ENCODE measurements around the gene EIF5.

The EIF5 gene

DNA sequence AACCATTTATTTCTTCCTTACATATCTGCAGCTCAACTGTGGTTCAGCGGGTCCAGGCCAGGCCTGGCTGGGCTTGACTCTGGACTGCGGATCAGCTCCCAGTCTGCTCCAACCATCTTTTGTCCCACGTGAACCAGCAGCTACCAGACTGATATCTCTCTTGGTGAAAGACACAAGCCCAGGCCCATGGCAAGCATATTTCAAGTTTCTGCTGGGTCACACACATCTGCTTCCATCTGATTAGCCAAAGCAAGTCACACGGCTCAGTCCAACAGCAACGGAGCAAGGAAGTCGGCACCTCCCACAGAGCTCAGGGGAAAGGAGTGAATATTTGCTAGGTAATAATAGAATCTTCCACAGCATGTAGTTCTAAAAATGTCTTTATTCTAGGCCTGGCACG, 26.5 kb downstream of the EIF5 start:
- DNase-seq (ENCODE audit: insufficient read length): no peak
- FAIRE-seq: no peak
- no peak for TF ChIP-seq POLR2A (IDR thresholded peaks at IDR 0.05; ENCODE audit: low read depth, low read length)
- no peak for TF ChIP-seq TAF1 (IDR thresholded peaks at IDR 0.05; ENCODE audit: borderline replicate concordance, low read depth, low read length)
- TF ChIP-seq POLR2AphosphoS5 (IDR thresholded peaks at IDR 0.05; ENCODE audit: low read depth, low read length): no peak

- no peak for DNase-seq (ENCODE audit: insufficient read length)
- no peak for FAIRE-seq
- no peak for TF ChIP-seq POLR2AphosphoS5 (IDR thresholded peaks at IDR 0.05; ENCODE audit: low read depth, low read length)
- TF ChIP-seq POLR2A (IDR thresholded peaks at IDR 0.05; ENCODE audit: low read depth, low read length): no peak
- no peak for TF ChIP-seq TAF1 (IDR thresholded peaks at IDR 0.05; ENCODE audit: borderline replicate concordance, low read depth, low read length)
These were observed 27.8 kb downstream of the EIF5 start for GRCh38 chr14:103361867-103362266.

- no peak for TF ChIP-seq POLR2A (IDR thresholded peaks at IDR 0.05; ENCODE audit: low read depth, low read length)
- TF ChIP-seq TAF1 (IDR thresholded peaks at IDR 0.05; ENCODE audit: borderline replicate concordance, low read depth, low read length): no peak
- no peak for TF ChIP-seq POLR2AphosphoS5 (IDR thresholded peaks at IDR 0.05; ENCODE audit: low read depth, low read length)
- no peak for DNase-seq (ENCODE audit: insufficient read length)
- FAIRE-seq: no peak
These were observed 28.7 kb downstream of the EIF5 start for GRCh38 chr14:103362780-103363179.

DNA sequence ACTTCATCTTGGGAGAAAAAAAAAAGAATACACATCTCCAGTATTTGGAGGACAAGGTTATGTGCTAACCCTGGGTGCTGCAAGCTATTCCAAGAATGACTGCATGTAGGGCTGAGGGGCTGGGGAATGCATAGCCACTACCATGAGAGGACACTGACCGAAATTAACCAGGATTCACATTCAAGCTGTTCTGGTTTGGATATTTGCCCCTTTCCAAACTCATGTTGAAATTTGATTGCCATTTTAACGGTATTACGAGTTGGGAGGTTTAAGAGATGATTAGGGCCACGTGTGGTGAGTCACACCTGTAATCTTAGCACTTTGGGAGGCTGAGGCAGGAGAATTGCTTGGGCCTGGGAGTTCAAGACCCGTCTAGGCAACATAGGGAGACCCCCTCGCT, 32.7 kb downstream of the EIF5 start:
- no peak for FAIRE-seq
- no peak for DNase-seq (ENCODE audit: insufficient read length)
- no peak for TF ChIP-seq POLR2AphosphoS5 (IDR thresholded peaks at IDR 0.05; ENCODE audit: low read depth, low read length)
- TF ChIP-seq POLR2A (IDR thresholded peaks at IDR 0.05; ENCODE audit: low read depth, low read length): no peak
- no peak for TF ChIP-seq TAF1 (IDR thresholded peaks at IDR 0.05; ENCODE audit: borderline replicate concordance, low read depth, low read length)

DNA sequence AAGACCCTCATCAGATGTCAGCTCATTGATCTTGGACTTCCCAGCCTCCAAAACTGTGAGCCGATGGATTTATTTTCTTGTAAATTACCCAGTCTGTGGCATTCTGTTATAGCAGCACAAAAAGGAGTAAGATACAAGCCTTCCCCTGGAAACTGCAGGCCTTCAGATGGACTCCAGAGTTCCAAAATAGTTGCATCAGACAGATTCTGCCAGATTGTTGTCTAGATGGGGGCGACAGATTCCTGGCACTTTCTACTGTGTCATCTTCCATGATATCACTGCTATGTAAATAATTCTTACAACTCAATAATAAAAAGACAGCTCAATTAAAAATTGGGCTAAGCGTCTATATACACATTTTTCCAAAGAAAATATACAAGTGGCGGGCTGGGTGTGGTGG, 34.0 kb downstream of the EIF5 start:
- DNase-seq (ENCODE audit: insufficient read length): no peak
- FAIRE-seq: no peak
- no peak for TF ChIP-seq POLR2A (IDR thresholded peaks at IDR 0.05; ENCODE audit: low read depth, low read length)
- no peak for TF ChIP-seq TAF1 (IDR thresholded peaks at IDR 0.05; ENCODE audit: borderline replicate concordance, low read depth, low read length)
- no peak for TF ChIP-seq POLR2AphosphoS5 (IDR thresholded peaks at IDR 0.05; ENCODE audit: low read depth, low read length)

DNA sequence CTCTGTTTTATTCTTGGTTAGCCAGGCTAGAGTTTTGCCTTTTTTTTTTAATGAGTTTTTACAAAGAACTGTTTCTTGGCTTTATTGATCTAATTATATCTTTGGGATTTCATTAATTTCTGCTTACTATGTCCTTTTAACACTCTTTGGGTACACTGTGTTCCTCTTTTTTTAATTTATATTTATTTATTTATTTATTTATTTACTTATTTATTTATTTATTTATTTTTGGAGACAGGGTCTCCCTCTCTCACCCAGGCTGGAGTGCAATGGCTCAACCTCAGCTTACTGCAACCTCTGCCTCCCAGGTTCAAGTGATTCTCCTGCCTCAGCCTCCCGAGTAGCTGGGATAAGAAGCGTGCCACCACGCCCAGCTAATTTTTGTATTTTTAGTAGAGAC, 36.0 kb downstream of the EIF5 start:
- FAIRE-seq (no peak), DNase-seq (ENCODE audit: insufficient read length) (no peak)
- TF ChIP-seq POLR2A (IDR thresholded peaks at IDR 0.05; ENCODE audit: low read depth, low read length) (no peak), TAF1 (IDR thresholded peaks at IDR 0.05; ENCODE audit: borderline replicate concordance, low read depth, low read length) (no peak)

DNA sequence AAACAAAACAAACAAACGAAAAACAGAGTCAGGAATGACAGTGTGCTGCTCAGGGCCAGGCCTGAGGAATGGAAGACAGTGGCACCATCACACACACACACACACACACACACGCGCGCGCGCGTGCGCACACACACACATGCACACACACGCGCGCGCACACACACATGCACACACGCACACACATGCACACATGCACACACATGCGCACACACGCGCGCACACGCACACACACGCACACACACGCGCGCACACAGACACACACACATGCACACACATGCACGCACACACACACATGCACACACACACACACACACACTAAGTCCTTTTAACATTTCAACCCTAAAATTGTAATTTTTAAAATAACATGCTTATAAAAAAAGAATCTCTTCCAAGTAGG, 38.0 kb downstream of the EIF5 start:
- TF ChIP-seq POLR2A (IDR thresholded peaks at IDR 0.05; ENCODE audit: low read depth, low read length) (no peak), POLR2AphosphoS5 (IDR thresholded peaks at IDR 0.05; ENCODE audit: low read depth, low read length) (no peak), TAF1 (IDR thresholded peaks at IDR 0.05; ENCODE audit: borderline replicate concordance, low read depth, low read length) (no peak)
- DNase-seq (ENCODE audit: insufficient read length) (no peak), FAIRE-seq (no peak)

GRCh38 chr14:103372552-103373304, 38.7 kb downstream of the EIF5 start:
- TF ChIP-seq POLR2A (IDR thresholded peaks at IDR 0.05; ENCODE audit: low read depth, low read length): no peak
- TF ChIP-seq TAF1 (IDR thresholded peaks at IDR 0.05; ENCODE audit: borderline replicate concordance, low read depth, low read length): no peak
- TF ChIP-seq POLR2AphosphoS5 (IDR thresholded peaks at IDR 0.05; ENCODE audit: low read depth, low read length): no peak
- no peak for FAIRE-seq
- no peak for DNase-seq (ENCODE audit: insufficient read length)

GRCh38 chr14:103374121-103374520, 40.1 kb downstream of the EIF5 start:
- TF ChIP-seq POLR2A (IDR thresholded peaks at IDR 0.05; ENCODE audit: low read depth, low read length) (no peak), POLR2AphosphoS5 (IDR thresholded peaks at IDR 0.05; ENCODE audit: low read depth, low read length) (no peak), TAF1 (IDR thresholded peaks at IDR 0.05; ENCODE audit: borderline replicate concordance, low read depth, low read length) (no peak)
- no peak for FAIRE-seq
- DNase-seq (ENCODE audit: insufficient read length): no peak

- TF ChIP-seq POLR2A (IDR thresholded peaks at IDR 0.05; ENCODE audit: low read depth, low read length): no peak
- no peak for TF ChIP-seq TAF1 (IDR thresholded peaks at IDR 0.05; ENCODE audit: borderline replicate concordance, low read depth, low read length)
- TF ChIP-seq POLR2AphosphoS5 (IDR thresholded peaks at IDR 0.05; ENCODE audit: low read depth, low read length): no peak
- no peak for FAIRE-seq
- no peak for DNase-seq (ENCODE audit: insufficient read length)
These were observed 43.5 kb downstream of the EIF5 start for GRCh38 chr14:103377522-103378037.

DNA sequence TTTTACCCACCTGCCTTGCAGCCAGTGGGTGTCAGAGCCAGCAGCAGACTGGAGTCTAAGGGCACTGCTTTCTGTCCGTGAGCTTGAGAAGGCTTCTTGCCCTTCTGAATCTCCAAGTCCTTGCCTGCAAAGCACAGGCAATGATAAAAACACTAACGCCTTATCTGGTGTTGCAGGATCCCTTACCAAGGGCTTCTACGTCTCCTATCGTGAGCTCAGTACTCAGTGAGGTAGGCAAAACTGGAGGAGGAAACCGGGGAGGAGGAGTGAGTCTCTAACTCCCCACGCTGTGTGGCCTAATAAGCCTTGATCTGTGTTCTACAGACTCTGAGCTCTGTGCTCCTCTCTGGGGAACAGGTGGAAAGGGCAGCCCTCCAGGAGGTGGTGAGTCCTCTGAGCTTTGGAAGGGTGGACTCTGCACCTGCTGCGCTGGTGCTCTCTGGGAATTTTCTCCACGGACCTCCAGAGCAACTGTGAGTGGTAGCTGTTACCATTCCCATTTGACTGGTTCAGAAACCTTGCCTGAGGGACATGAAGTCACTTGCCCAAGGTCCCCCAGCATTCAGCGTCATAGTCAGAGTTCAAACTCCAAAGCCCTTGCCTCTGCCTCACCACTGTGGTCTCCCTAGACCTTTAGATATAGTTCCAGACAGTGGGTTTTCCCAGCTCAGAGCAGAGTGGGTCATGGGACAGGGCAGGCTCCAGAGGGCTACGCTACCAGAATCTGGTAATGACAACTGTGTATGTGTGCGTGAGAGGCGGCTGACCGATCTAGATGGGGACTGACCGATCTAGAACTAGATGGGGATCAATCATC, 44.2 kb downstream of the EIF5 start:
- no peak for DNase-seq (ENCODE audit: insufficient read length)
- no peak for TF ChIP-seq POLR2A (IDR thresholded peaks at IDR 0.05; ENCODE audit: low read depth, low read length)
- no peak for TF ChIP-seq TAF1 (IDR thresholded peaks at IDR 0.05; ENCODE audit: borderline replicate concordance, low read depth, low read length)
- no peak for TF ChIP-seq POLR2AphosphoS5 (IDR thresholded peaks at IDR 0.05; ENCODE audit: low read depth, low read length)
- FAIRE-seq: no peak
